HG02763 (cell line): ENCODE measurements around the gene PLOD2.

Experiments used
- ATAC-seq: cut with Tn5 transposase; IDR thresholded peaks from one replicate; pipeline ENCODE4 v1.9.1; 2021; ENCODE audit warnings: mild to moderate bottlenecking, moderate library complexity; ENCODE audit not compliant: unreplicated experiment

PLOD2 gene

DNA sequence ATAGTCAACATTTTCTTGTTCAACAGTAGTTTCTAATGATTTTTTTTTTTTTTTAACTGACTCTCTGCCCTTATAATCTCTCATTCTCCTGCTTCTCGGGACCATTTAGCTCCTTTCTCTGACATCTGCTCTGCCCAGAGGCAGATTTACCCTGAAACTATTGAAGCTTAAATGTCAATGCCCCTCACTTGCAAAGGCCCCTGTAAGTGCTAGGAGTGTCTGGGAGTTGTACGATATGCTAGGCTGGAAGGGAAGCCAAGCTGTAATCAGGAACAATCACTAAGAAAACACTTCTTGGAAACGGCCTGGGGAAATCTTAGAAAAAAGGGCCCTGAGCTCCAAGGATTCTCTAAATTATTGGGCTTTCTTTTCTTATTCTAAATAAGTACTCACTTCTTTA is 5.8 kb upstream of the PLOD2 start:
- ATAC-seq, result no peak

DNA sequence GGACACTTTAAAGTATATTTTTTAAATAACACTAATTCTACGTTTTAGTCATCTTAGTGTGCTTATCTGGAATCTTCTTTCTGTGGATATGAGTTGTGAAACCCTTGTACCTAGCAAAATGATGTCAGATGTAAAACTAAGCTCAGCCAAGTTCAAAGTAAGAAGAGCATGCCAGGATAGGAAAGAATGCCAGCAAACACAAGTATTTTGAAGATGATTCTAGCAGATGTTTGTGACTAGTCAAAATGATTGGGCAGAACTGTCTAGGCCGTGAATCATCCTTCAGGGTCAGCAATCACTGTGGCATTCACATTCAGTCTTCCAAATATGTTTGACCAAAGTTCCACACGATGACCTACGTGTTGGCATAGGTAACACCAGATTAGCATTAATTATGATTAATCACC is 5.4 kb upstream of the PLOD2 start:
- no peak for ATAC-seq

- no peak for ATAC-seq
Observed at GRCh38 chr3:146165877-146166276, 4.9 kb upstream of the PLOD2 start.

DNA sequence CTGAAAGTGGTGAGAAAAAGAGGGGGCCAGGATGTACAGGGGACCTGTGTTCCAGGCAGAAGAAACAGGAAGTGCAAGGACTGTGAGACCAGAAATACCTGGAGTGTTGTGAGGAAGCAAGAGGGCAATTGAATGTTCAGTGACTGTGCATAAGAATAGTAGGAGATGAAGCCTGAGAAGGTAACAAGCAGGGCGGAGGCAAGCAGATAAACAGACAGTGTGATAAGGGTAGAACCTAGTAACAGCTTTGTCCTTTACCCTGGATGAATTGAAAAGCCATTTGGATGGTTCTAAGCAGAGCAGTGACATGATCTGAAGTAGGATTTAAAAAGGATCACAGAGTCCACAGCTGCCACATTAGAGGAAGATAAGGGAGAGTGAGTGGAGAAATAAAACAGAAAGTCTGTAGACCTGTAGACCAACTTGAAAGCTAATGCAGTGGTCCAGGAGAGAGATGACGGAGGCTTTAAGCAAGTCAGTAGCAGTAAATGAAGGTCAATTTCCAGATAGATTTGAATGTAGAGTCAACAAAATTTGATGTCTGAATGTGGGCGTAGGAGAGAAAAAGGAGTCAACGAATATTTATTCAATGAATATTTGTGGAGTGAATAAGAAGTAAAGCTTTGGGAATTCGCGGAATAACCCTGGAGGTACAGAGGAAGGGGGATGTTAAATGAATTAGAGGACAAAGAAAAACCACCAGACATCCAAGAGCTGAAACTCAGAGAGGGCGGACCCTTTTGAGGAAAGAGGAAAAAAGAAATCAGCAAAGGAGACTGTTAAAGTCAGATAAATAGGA is 4.2 kb upstream of the PLOD2 start:
- no peak for ATAC-seq

- no peak for ATAC-seq
Observed at GRCh38 chr3:146164506-146164905, 3.5 kb upstream of the PLOD2 start.

GRCh38 chr3:146164071-146164470 is 3.1 kb upstream of the PLOD2 start:
- ATAC-seq, result no peak

GRCh38 chr3:146163584-146163983 is 2.6 kb upstream of the PLOD2 start:
- ATAC-seq, result no peak

DNA sequence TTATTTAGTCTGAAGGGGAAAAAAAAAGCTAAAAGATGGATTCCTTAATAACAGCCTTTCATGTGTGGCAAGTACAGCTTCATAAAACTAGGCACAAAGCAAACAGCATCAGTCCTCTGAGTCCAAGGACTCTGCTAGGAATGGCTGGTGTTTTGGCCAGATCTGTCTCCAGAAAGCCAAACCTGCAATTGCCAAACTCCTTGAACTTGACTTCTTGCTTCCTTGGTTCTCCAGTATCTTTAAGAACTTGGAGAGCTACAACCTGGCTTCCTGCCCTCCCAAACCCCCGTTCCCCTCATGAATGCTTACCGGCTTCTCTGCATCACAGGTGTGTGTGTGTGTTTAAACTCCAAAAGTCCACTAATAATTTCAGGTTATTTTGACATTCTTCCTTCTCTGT is 1.6 kb upstream of the PLOD2 start:
- no peak for ATAC-seq

GRCh38 chr3:146161663-146162002 is 649 bp upstream of the PLOD2 start:
- no peak for ATAC-seq

DNA sequence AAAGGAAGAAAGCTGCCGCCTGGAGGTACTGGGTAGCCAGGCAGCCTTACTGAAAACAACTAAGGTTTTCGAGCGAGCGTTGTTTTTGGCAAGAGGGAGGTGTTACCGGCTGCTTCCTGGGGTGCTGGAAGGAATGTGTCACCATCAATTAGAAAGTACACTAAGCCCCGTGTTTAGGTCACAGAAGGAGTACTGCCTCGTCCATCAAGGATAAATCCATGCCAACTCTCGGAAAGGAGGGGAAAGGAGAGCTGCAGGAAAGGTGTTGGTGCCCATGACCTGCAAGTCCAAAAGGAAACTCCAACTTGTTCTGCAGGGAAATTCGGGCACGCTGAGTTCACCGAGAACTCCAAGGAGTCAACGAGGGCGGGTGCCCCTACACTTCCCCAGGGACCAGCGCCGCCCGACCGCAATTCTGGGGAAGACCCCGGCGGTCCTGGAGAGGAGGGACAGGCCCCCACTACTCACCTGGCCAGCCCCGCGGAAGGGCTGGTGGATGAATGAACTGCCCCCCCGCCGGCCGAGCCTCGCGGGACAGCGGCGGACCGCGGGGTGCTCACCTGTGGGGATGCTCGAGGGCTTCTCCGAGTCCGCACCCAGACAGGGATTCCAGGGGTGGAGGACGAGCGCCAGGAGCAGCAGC is 542 bp downstream of the PLOD2 start:
- ATAC-seq, result peak; percentile 15

DNA sequence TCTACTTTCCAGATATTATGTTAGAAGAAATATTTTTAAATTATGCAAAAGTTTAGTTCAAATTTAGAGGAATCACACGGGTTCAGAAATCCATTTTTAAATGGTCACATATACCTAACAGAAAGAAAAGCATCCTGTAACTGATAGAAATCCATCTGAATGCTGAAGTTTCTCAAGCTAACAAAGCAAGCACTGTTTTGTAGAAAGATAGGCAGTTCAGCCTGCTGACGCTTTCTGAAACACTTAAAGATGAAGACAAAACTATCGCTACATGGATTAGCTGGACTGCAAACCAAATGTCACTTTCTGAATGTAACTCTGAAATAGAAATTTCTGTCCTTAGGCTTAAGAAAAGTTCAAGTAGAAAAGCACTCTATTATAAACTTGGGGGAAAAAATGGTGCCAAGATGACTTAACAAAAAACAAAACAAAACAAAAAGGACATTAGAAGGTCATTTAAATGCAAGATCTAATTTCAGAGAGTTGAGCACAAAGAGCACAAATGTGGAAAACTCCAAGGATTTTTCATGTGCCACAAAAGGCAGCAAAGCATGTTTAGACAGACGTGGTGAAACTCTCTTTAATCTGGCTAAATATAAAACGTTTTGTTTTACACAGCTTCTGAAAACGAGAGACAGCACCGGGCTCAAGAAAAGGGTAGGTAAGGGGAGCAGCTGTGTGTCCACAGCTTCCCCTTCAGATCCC is 1.2 kb downstream of the PLOD2 start:
- no peak for ATAC-seq

DNA sequence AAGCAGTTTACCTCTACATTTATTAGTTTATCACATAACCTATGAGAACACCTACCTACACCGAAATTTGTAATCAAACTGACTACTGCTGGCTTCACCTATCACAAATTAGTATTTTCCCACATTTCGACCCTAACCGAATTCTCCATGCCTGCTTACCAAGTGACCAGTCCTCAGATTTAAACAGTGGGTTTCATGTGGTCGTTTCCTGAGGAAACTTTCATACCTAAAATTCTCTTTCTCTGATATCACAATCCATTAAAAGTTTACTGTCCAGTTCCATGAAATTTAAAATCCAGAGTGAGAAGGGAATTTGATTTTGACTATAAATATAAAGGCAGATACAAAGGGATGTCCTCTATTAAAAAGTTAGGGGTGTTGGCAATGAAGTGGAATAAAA is 1.9 kb downstream of the PLOD2 start:
- ATAC-seq, result no peak

DNA sequence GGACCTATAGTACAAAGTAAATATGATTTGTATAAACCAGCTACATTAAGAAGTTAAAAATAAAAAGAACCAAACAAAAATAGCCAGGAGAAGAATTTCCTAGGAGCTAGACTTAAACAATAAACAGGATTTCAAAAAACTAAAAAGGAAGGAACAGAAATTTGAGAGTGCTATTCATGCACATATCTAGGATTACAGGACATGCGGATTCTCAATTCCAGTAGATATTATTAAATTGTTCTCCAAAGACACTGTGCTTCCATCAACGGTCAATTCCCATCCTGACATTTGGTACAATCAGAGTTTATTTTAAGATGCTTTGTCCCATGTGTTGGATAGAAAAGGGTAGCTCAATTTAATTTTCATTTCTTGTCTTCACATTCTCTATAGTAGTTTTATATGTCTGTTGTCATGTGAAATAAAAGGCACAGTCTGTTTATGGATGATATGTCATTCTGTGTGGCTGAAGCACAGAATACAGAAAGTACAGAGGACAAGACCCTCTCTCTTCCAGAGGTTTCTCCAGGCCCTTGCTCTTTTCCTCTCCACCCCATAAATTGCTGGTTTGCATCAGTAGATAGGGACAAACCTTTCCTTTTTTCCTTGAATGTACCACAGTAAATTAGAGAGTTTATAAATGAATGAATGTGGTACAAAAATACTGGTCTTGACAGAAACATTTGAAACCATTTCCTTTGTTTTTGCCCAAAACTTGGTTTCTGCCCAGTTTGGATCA is 3.5 kb downstream of the PLOD2 start:
- ATAC-seq, result no peak

- ATAC-seq, result no peak
Observed at GRCh38 chr3:146156666-146157314, 4.2 kb downstream of the PLOD2 start.

GRCh38 chr3:146156095-146156494 is 4.9 kb downstream of the PLOD2 start:
- ATAC-seq, result no peak

GRCh38 chr3:146154995-146155394 is 6.0 kb downstream of the PLOD2 start:
- ATAC-seq, result no peak

GRCh38 chr3:146154316-146154715 is 6.7 kb downstream of the PLOD2 start:
- no peak for ATAC-seq

DNA sequence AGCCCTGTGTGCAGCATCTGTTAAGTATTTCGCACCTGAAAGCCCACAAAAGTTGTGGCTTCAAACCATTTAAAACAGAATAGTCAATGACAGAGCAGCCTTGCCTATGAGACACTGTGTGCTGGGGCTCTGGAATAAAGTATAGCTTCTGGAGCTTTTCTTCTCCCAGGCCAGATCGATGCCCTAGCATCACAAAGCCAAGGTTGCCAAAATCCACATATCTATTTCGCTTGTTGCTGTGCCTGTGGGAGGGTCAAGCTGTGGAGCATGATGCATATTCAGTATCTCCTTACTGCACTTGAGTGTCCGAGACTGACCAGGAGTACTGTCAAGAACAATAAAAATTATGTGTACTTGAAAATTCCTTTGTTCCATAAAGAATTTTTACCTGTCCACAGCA is 7.6 kb downstream of the PLOD2 start:
- ATAC-seq, result no peak

- ATAC-seq, result no peak
Observed at GRCh38 chr3:146152834-146153233, 8.2 kb downstream of the PLOD2 start.

- ATAC-seq, result no peak
Observed at GRCh38 chr3:146148468-146148931, 12.5 kb downstream of the PLOD2 start.

GRCh38 chr3:146145642-146146041 is 15.3 kb downstream of the PLOD2 start:
- ATAC-seq, result no peak
